MM.1S (cell line): ENCODE data around the gene AGAP3.

Experiments
- CTCF ChIP-seq: fragments of 300-600 bp; sonication (generic); IDR thresholded peaks from 2 replicates; pipeline ENCODE4 v1.5.1; 2016; ENCODE audit warnings: antibody characterized with exemption, low read length, mixed read lengths
- EZH2 ChIP-seq: fragments of 300-600 bp; sonication (generic); optimal IDR thresholded peaks from 2 replicates; pipeline ENCODE3; 2017; ENCODE audit warnings: low read depth, mild to moderate bottlenecking, antibody characterized with exemption, low read length, mixed read lengths
- EZH2phosphoT487 ChIP-seq: fragments of 300-600 bp; sonication (generic); IDR thresholded peaks from 2 replicates; pipeline ENCODE4 v1.6.1; 2018; ENCODE audit warnings: antibody characterized with exemption, low read length

- TF ChIP-seq CTCF (no peak), EZH2phosphoT487 (no peak), EZH2 (no peak)
Measured at GRCh38 chr7:151062399-151063211, 23.7 kb upstream of the AGAP3 start.
